Ishikawa (cell line): ENCODE measurements around the gene SYT1.

Experiments
- CEBPB ChIP-seq: IDR thresholded peaks from 2 replicates; pipeline ENCODE4 v1.6.1; 2012
- CREB1 ChIP-seq: IDR thresholded peaks from 2 replicates; pipeline ENCODE4 v1.6.1; 2012; ENCODE audit warnings: low read depth
- EGR1 ChIP-seq: IDR thresholded peaks from 2 replicates; pipeline ENCODE4 v1.6.1; 2012
- NFIC ChIP-seq: IDR thresholded peaks from 2 replicates; pipeline ENCODE4 v1.6.1; 2012
- RAD21 ChIP-seq: IDR thresholded peaks from 2 replicates; pipeline ENCODE4 v1.6.1; 2012; ENCODE audit warnings: low read depth
- REST ChIP-seq: IDR thresholded peaks from 2 replicates; pipeline ENCODE4 v1.6.1; 2012; ENCODE audit warnings: low read depth, mild to moderate bottlenecking
- TAF1 ChIP-seq: IDR thresholded peaks from 2 replicates; pipeline ENCODE4 v1.6.1; 2012; ENCODE audit warnings: low read depth, mild to moderate bottlenecking
- TCF12 ChIP-seq: IDR thresholded peaks from 2 replicates; pipeline ENCODE4 v1.6.1; 2012; ENCODE audit warnings: low read depth
- USF1 ChIP-seq: IDR thresholded peaks from 2 replicates; pipeline ENCODE4 v1.6.1; 2012
- YY1 ChIP-seq: IDR thresholded peaks from 2 replicates; pipeline ENCODE4 v1.6.1; 2012; ENCODE audit warnings: low read depth

- TF ChIP-seq REST (no peak), CREB1 (no peak), TCF12 (no peak), EGR1 (no peak), YY1 (no peak), TAF1 (no peak), RAD21 (no peak), CEBPB (no peak), NFIC (no peak), USF1 (no peak)
These were observed 1.9 kb downstream of the SYT1 start for GRCh38 chr12:78866518-78866917.
